Measurements from ENCODE around the gene ZSWIM6.
"Not testable (repeated sequence)": the region's sequence is repeated elsewhere in the genome, so short reads cannot be mapped to it uniquely, and the experiment has no call there.

ZSWIM6 gene

DNA sequence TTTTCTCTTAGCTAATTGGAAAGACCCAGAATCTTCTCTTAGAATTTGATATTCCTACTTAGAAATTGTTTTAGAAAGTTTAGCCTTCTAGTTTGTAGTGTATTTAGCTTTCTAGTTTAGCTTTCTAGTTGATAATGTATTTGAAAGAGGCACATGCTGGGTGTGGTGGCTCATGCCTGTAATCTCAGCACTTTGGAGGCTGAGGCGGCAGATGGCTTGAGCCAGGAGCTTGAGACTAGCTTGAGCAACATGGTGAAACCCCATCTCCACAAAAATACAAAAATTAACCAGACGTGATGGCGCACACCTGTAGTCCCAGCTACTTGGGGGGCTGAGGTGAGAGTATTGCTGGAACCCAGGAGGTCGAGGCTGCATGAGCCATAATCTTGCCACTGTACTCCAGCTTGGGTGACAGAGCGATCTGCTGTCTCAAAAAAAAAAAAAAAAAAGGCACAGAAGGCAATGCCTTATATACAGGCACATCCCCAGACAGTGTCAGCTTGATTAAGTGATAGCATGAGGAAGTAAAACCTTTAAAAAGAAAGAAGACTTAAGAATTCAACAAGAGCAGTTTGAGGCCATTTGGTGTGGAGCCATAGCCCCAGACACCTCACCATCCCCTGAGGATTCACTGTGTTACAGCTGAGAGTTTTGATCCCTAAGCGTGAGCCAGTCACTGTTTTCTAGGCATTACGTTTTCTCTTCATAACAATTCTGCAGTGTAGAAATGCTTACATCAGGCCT lies 34.6 kb downstream of the ZSWIM6 start:
- peak; percentile 6 for DNase-seq

DNA sequence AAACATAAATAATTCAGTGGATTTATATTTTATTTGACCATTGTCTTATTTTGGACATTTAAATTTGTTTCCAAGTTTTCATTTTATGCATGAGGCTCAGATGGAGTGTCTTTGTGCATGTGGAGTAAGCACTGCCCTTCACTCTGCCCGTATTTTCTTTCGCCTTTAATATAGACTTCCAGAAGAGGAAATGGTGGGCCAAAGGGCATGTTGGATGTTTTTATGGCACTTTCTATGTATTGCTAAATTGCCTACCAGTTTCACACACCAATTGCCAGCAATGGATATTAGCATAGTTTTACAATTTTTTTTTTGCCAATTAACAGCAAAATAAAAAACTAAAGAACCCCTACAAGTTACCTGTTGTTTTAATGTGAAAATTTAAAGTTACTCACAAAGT lies 38.4 kb downstream of the ZSWIM6 start:
- DNase-seq: no peak

DNA sequence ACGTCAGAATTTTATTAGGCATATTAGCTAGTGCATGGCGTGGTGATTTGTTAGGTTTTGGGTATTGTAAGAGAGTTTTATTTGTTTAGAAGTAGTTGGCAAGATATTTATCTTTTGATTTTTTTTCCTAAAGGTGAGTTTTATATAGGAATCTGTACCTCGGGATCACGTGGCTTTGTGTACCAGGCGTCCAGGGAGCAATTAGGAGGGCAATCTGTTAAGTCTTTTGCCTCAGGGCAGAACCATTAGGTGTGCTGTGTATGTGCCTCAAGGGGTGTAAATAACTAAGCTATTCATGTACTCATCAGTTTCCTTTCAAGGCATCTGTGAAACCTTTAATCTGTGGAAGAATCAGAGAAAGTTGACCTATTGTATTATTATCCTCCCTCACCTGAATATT lies 39.4 kb downstream of the ZSWIM6 start:
- no peak for DNase-seq

DNA sequence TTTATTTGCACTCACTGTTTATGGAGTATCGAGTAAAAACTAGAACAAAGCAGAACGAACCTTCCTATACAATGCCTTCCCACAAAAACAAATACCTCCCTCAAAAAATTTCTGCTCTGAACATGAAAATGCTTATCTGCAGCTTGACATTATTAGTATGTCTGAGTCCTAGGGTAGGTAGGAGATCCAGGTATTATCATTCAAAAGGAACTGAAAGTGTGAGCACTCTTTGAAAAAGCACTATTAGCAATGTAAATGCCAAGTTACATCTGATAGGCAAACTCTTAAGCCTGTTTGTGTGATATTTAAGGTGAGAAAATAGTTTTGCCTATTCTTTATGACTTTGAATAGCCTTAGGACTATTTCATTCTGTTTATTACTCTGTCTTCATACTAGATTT lies 47.6 kb downstream of the ZSWIM6 start:
- no peak for DNase-seq

DNA sequence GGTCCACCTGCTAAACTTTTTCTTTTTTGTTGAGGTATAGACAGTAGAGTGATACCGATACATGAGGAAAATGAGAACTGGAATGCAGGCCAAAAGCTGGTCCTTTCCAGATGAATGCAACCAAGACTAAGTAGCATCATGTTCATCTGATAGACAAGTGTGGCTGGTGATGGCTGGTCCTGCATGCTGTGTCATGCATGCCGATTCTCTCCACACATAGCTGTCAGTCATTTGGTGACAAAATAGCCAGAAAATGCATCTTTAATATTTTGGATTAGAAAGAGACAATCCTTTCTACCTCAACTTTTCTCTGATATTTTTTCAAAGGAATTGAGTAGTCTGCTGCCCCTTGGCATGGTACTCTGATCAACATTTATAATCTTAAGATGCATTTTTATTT lies 49.9 kb downstream of the ZSWIM6 start:
- no peak for DNase-seq

DNA sequence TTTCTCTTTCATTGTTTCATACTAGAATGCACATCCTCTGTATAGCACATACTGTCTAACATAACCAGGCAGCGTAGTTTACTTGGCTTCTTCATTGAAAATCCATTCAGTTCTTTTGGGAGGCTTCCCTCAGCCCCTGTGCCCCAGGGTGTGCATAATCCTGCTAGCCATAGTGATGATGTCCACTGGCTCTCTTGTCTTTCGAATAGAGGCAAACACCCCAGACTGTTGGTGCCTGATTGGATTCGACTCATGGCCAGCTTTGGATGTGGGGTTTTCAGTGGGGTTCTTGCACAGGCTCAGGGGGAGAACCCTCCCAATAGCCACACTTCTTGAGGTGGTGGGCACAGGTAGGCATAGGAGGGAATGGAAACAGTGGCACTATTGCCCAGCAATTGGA lies 53.6 kb downstream of the ZSWIM6 start:
- DNase-seq: no peak

DNA sequence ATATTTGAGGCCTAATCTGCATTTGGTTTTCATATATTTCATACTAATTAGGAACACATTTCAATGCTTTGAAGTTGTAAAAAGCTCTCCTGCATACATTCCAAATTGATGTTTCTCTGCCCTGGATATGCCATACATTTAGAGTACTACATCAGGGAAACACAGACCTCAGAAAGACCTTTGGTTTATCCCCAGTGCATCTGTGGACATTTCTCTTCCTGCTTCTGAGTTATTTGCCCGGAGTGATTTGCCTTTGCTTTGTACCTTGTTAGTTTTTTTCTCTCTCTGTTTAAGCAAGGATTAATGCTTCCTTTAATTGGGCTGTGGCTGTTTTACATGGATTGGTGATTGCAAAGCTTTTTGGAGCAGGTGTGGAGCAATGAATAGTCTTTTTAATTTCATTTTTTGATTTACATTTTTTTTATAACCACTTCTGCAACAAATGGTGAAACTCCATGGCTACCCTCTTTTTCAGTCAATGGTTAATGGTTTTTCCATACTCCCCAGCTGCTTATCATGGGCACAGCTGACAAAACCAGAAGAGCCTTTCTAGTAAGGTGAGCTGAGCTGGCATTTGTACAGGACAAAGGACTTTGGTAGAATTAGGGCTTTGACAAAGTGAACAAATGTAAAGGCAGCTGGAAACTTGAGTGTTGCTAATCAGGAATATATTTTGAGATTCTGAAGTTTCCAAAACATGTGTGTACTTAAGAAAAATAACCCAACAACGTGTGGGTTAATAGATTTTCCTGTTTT lies 54.2 kb downstream of the ZSWIM6 start:
- no peak for DNase-seq

DNA sequence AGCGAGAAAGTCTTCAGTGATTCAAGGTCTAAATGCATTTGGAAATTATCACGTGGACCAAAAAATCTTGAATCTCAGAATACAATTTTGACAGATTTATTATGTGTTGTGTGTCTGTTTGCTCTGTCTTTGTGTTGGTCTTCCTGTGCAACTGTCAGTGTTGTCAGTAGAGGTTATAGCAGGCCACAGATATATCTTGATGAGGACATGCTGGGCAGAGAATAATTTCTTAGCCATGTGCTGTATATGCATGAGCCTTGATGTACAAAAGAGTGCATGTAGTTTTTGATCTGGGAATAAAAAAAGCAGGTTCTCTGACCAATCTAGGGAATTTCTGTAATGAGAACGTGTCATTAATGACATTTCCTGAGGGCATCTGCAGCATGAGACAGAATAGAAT lies 57.6 kb downstream of the ZSWIM6 start:
- no peak for DNase-seq

DNA sequence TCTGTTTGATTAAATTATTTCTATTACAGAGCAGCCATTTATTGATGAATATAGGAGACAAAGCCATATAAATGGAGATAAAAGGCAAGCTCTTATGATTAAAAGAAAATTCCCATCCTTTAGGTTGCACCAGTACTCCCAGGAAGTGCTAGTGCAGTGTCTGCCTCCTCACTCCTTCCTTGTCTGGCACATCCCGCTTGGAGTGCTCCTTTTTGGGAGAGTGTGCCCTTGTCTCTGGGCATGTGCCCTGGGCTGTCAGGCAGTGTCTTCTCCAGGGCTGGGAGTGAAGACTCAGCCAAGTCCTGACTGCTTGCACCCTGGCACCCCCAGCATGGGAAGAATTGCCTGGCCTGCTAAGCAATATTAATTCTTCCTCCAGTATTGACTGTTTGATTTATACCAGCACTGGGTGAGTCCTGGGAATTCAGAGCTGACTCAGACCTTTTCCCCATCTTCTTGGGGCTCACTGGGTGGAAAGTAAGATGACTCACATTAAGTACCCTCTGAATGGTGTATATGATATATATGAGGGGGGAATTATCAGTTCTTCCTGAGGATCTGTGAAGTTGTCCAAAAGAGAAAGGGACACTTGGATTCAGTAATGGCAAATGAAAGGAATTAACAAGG lies 62.1 kb downstream of the ZSWIM6 start:
- no peak for DNase-seq

DNA sequence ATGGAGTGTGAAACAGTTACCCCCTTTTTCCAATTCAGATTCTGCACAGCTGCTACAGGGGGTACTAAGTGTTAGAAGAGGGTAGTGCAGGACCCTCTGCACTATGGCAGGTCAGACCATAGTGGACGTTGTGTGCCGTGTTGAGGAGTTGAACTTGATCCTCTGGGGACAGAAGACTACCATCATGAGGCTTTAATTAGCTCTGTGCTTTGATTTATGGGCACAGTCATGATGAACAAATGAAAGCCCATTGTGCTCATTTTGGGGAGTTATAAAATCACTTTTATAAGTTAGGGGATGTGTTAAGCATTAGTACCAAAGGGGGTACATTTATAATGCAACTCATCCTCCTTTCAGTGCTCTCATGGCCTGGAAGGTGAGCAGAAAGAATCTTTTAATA lies 62.7 kb downstream of the ZSWIM6 start:
- no peak for DNase-seq

DNA sequence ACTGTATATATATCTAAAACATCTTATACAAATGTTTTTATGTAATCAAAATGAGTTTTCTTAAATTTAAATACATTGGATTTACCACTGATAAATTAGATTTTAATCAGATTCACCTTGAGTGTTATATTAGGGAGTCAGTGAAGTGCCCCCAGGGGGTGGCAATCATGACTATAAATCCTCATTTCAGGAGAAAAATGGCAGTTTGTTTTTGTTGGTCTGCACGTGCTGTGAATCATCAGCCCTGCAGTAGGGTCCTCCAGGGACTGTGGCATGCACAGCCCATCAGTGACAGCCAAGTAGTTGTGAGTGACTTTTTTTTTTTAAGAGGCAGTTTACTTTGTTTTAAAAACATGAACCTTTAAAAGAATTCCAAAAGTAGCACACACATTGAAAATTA lies 65.2 kb downstream of the ZSWIM6 start:
- no peak for DNase-seq

DNA sequence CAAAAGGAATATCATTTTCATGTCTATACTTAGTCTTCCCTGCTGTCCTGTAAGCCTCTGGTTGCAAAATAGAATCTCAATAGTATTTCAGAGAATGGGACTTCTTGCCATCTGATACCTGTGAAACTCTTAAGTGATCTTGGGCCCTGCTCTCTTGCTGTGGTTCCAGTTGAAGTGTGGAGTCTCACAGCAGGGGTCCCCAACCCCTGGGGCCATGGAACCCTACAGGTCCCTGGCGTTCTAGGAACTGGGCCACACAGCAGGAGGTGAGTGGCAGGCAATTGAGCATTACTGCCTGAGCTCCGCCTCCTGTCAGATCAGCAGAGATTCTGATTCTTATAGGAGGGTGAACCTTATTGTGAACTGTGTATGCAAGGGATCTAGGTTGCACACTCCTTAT lies 65.9 kb downstream of the ZSWIM6 start:
- DNase-seq: no peak

DNA sequence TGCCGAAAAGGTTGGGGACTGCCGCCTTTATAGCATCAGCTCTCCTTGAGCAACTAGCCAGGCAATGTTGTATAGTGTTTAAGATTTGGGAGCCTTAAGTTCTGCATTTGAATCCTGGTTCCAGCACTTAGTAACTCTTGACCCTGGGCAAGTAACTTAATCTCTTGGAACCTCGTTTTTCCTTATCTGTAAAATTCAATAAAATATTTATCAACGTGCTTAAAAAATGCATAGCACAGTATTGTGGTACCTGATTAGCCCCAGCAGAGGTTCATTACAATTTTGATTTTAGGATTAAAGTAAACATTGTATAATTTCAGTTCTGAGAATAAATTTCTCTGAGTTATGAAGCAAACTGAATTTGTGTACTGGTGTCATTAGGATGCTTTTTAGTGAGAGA lies 66.4 kb downstream of the ZSWIM6 start:
- no peak for DNase-seq

DNA sequence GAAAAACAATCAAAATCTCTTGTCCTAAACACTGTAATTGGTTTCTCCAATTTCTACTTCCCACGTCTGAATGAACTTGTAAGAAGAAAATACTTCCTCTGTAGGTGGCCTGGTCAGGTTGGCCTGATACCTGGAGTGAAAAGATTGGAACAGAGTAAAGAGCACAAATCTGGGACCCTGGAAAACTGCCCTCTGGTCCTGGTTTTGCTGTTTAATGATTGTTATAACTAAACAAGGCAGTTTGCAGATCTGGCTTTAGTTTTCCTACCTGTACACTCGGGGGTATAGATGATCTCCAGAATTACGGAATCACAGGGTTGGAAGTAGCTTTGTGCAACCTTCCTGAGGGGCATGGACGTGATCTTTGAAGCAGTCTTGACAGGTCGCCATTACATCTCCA lies 67.6 kb downstream of the ZSWIM6 start:
- DNase-seq: no peak

DNA sequence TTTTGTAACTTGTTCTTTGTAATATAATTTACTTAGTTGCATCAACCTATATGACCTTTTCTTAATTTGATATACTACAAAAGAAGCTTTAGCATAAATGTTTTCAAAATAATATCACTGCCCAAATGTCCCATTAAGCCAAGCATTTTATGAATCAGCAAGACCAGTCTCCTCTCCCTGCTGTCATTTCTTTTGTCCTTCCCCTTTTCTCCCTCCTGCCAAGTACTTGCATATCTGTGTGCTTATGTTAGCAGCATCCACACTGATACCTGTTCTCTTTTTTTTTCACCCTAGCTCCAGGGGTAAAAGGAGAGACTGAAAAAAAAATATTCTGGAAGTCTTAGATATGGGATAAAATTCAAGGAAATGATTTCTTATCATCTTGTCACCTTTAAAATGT lies 69.7 kb downstream of the ZSWIM6 start:
- DNase-seq: peak; percentile 44

DNA sequence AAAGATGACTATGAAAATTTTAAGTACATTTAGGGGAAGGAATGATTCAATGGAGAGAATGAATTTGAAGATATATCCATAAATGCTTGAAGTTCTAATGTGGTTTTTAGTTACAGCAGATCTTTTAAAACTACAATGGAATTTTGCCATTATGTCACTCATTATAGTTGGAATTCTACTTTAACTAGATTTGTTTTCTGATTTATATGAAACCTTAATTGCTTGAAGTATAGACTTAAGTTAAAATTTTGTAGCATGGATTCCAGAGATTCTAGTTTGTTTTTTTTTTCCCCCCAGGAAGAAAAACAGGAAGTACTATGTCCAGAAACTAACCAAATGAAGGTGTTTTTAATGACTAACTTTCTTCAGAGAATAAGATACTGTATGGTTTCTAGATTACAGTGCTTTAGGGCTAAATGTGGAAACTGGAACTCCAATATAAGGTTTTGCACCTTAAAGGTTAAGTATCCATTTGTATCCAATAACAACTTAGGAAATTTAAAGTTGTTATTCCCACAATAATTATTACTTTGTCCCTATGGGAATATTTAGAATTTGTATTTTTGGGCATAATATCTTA lies 70.3 kb downstream of the ZSWIM6 start:
- DNase-seq: no peak

DNA sequence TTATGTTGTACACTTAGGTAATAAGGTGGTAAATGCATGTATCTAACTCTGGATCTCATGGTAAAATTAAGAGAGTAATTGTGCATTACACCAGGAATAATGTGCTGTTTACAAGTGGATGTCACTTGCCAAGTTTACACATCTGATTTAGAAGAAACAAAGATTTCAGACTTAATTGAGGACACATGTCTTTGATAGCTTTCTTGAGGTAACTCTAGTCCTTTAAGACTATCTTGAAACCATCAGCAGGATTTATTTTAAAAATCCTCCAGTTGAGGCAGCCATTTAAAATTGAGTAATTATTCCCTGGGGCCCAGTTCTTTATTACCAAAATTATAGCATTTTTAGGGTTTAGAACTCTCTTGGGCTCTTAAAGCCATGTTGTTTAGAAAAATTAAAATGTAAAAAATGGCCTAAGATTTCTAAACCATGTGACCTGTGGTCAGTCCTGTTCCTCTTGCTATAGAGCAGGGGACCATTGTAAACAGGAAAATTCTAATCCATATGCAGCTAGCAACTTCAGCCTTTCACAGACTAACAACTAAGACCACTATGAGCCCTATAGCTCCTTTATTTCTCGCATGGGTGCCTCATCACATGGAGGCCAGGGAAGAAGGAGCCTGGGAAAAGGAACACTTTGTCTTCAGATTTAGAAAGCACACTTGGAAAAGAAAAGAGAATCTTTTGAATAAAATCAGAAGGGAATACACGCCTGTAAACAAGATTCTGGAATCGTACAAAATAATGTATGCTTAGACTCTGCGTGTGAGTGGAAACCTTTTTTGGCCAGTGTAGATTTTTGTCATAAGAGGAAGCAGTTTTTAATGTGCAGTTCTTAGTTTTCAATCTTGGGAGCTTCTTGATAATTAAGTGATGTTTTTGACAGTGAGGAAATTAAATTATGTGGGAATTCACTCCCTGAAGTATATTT lies 71.2 kb downstream of the ZSWIM6 start:
- no peak for DNase-seq

DNA sequence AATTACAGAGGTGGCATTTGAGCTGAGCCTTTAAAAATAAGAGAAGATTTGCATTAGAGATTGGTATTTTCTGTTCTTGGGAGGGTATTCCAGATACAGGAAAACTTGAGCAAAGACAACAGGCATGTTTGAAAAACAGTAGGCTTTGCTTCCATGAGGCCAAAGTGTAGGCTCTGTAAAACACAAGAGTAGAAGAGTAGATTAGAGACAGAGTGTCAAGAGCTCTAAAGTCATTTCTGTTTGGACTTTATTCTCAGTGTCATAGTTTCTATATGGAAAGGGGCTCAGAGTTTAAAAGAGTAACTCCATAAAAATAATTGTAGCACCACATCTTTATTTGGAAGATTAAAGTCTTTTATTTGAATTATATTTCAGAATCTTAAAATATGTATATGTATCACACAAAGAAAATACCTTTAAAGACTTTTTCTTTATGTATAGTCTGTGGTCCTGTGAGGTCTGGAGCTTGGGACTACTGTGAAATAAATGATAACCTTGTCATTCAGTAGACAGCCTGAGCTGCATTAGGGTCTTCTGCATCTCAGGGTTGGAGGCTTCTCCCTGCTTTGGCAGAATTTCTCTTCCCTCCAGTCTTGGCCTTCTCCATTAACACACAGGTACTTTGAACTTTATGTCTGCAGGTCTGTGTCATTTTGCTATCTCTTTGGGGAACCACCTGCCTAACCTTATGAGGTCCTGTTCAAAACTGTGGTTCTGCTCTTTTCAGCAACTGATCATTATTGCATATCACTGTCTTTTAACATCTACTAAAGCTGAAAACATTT lies 73.6 kb downstream of the ZSWIM6 start:
- no peak for DNase-seq

DNA sequence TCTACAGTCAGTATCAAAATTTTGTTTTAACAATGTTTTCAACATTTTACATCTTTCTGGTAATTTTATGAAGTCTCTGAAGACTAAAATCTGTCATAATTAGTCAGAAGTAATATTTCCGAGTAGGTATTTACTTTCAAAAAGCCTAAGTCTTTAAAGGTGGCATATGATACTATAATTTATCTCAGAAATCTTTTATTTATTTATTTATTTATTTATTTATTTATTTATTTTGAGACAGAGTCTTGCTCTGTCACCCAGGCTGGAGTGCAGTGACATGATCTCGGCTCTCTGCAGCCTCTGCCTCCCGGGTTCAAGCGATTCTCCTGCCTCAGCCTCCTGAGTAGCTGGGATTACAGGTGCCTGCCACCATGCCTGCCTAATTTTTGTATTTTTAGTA lies 74.4 kb downstream of the ZSWIM6 start:
- DNase-seq: not testable (repeated sequence)

DNA sequence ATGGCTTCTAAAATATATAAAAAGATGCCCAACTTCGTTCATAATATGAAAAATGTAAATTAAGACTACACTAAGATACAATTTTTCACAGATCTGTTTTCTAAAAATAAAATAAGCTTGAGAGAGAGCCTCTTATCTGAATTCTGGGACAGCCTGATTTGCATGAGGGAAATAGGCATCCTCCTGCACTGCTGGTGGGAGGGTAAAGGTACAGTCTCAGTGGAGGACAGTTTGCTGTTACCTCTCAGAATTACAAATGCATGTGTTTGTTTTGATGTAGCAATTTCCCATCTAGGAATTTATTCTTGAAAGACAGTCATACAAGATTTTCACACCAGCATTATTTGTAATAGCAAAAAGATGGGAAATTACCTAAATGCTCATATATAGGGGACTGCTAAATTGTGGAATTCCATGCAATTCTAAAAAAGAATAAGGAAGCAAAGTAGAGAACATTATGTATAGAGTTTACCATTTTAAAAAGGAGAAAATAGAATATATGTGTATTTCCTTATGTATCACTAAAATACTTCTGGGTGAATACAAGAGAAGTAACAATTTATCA lies 75.7 kb downstream of the ZSWIM6 start:
- no peak for DNase-seq

DNA sequence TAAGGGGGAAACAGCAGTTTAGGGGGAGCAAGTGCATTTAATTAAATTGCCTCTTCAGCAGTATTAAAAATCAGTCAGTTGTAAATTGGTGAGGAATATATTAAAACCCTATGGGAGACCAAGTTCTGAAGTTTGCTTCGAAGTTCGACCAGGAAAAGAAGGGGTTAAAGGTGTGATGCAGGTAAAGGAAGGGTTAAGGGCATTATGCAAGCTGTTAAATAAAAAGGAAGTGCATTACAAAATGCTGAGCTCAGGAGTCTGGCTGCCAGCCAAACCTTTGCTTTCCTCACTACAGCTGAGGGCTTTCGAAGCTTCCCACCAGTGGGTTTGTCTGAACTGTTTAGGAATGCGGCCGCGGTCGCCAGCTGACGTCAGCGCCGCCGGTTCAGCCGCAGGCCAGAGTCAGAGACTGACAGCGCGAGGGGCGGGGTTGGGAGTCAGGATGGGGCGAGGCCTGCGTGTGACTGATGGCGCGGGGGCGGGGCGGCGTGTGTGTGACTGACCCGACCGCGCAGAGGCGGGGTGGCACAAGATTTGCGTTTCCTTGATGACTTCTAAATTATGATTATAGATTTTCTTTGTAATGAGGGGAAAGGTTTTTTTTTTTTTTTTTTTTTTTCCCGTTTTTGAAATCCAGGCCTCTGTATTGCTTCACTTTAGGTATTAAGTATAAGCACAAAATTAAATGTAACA lies 76.6 kb downstream of the ZSWIM6 start:
- DNase-seq: peak; percentile 99
